Measurements from ENCODE around the gene GPR107. TPM values are rescaled to one million over a fixed set of nuclear protein-coding genes. Genes with fewer than 3 reads are reported as not detected.

Gene GPR107
- total and polyA plus RNA-seq, 2 of the 8 experiments (the other 6 are each of a cell fraction or from before 2014, with no cell fraction given) = 19.3 to 30.7 TPM

- no peak overlapping the region for H3K18ac ChIP-seq (ENCODE audit: extremely low read depth, low read length)
- no peaks in the 10 kb centered on the region for H3K36me3 ChIP-seq (ENCODE audit: control insufficient read depth in 2 of 4, insufficient read depth in 4 of 4, low read length in 3 of 4)
- DNase-seq (ENCODE audit: low read depth in 1 of 2, low spot score in 2 of 2) (no peak), FAIRE-seq (no peak)
- H3K14ac ChIP-seq (ENCODE audit: insufficient read length) = no peak overlapping the region
- H3K4ac ChIP-seq (replicated peaks; ENCODE audit: insufficient read length, low read depth, low read length) = no peak overlapping the region
- no peak overlapping the region for H2BK20ac ChIP-seq (ENCODE audit: low read length)
- no peaks in the 10 kb centered on the region; a peak in 1 of 7 replicates for H3K4me1 ChIP-seq (replicated peaks in 1 of 4; ENCODE audit: control insufficient read depth in 3 of 4, insufficient read depth in 4 of 4, low read length in 3 of 4)
- H3K9ac ChIP-seq (replicated peaks in 1 of 4; ENCODE audit: extremely low read depth in 1 of 4, low read depth in 3 of 4, low read length in 3 of 4) = no peak overlapping the region
- H3K4me2 ChIP-seq (ENCODE audit: insufficient read depth in 1 of 2, low read depth in 2 of 2, low read length in 2 of 2) = no peak overlapping the region
- H2AK5ac ChIP-seq (ENCODE audit: low read depth, low read length) = no peak overlapping the region
- H4K5ac ChIP-seq (ENCODE audit: insufficient read length, low read depth, low read length) = no peak overlapping the region
- no peak overlapping the region for H2AFZ ChIP-seq (ENCODE audit: low read length)
- POLR2A ChIA-PET (ENCODE audit: partially characterized antibody) = no interaction called here
- peaks cover 1% of the 10 kb centered on the region; the same call in 1 of the 2 replicates for H3K79me1 ChIP-seq (ENCODE audit: low read depth, low read length)
- no peak for TF ChIP-seq ATF2 (IDR thresholded peaks at IDR 0.05; ENCODE audit: low read length)
- TF ChIP-seq SIN3A (conservative IDR thresholded peaks at IDR 0.05 in 1 of 2, IDR thresholded peaks at IDR 0.05 in 1 of 2; ENCODE audit: low read depth in 1 of 2, low read length in 2 of 2) = no peak
- no peak for TF ChIP-seq ZNF274 (IDR thresholded peaks at IDR 0.05; ENCODE audit: borderline replicate concordance, extremely low read depth, low read length)
- no peak for TF ChIP-seq HDAC2 (IDR thresholded peaks at IDR 0.05; ENCODE audit: borderline replicate concordance in 1 of 2, low read depth in 2 of 2, low read length in 2 of 2)
- no peak for TF ChIP-seq SP1 (IDR thresholded peaks at IDR 0.05; ENCODE audit: low read depth, low read length)
- no peak for TF ChIP-seq EP300 (IDR thresholded peaks at IDR 0.05; ENCODE audit: borderline replicate concordance in 1 of 2, low read depth in 2 of 2, low read length in 2 of 2)
- no peak for TF ChIP-seq RNF2 (IDR thresholded peaks at IDR 0.05; ENCODE audit: borderline replicate concordance, low read depth, low read length, missing control alignments, poor library complexity, severe bottlenecking)
- TF ChIP-seq JUND (IDR thresholded peaks at IDR 0.05; ENCODE audit: low read length) = no peak
- TF ChIP-seq TEAD4 (IDR thresholded peaks at IDR 0.05; ENCODE audit: low read depth, low read length) = no peak
- TF ChIP-seq YY1 (IDR thresholded peaks at IDR 0.05; ENCODE audit: low read depth, low read length) = no peak
- H3K27me3 ChIP-seq (replicated peaks in 1 of 4; ENCODE audit: control insufficient read depth in 3 of 4, extremely low read depth in 1 of 4, insufficient read depth in 3 of 4, low read length in 3 of 4) = no peaks in the 10 kb centered on the region; a peak in 1 of 7 replicates
- H3K23me2 ChIP-seq (ENCODE audit: low read depth, low read length) = no peaks in the 10 kb centered on the region
- CTCF ChIA-PET (ENCODE audit: partially characterized antibody) = no interaction called here
- H2BK5ac ChIP-seq (ENCODE audit: low read depth, low read length) = no peak overlapping the region
- H2BK15ac ChIP-seq (ENCODE audit: low read length) = no peak overlapping the region
- H4K91ac ChIP-seq (replicated peaks; ENCODE audit: insufficient read length, low read length) = no peak overlapping the region
- H3K23ac ChIP-seq (ENCODE audit: insufficient read length) = no peak overlapping the region
- no peak overlapping the region for H3K4me3 ChIP-seq (ENCODE audit: extremely low read depth in 1 of 4, insufficient read depth in 2 of 4, low read depth in 3 of 4, low read length in 4 of 4)
- H3K79me2 ChIP-seq (ENCODE audit: control insufficient read depth in 1 of 2, insufficient read depth in 2 of 2, low read length in 2 of 2) = peaks cover 2 to 62% of the 10 kb centered on the region in 2 experiments; a peak in 2 of 4 replicates
- no peak overlapping the region for H4K8ac ChIP-seq (ENCODE audit: extremely low read depth, insufficient read depth, low read length)
- no peak overlapping the region for H3K27ac ChIP-seq (ENCODE audit: low read depth, low read length)
- H3K56ac ChIP-seq (replicated peaks; ENCODE audit: insufficient read length, low read depth, low read length) = no peak overlapping the region
- no peaks in the 10 kb centered on the region for H4K20me1 ChIP-seq (replicated peaks in 1 of 2; ENCODE audit: control insufficient read depth in 1 of 2, insufficient read depth in 2 of 2, low read length in 2 of 2)
- no peak overlapping the region for H2BK12ac ChIP-seq (ENCODE audit: low read depth, low read length)
- no peaks in the 10 kb centered on the region for H3K9me3 ChIP-seq (ENCODE audit: insufficient read depth in 2 of 2, low read depth in 1 of 2, low read length in 1 of 2)
- no peak overlapping the region for H2BK120ac ChIP-seq (replicated peaks; ENCODE audit: low read depth, low read length)
Measured at GRCh38 chr9:130036099-130036498, 17.6 kb upstream of the GPR107 start.
